ENCODE data around the gene CHMP4A. TPM values are rescaled to one million over a fixed set of nuclear protein-coding genes. Genes with fewer than 3 reads are reported as not detected.

CHMP4A gene
- total RNA-seq, 1 experiment from 2014 or later, result 31.2 TPM

- H3K4me2 ChIP-seq, result no peak overlapping the region
- no TSS peak for BruUV-seq (replicated peaks)
These were observed 30.2 kb downstream of the CHMP4A start for GRCh38 chr14:24183014-24183481.

GRCh38 chr14:24182110-24182882 is 31.0 kb downstream of the CHMP4A start:
- no peak for TF ChIP-seq CTCF (conservative IDR thresholded peaks at IDR 0.05)
- no peak for TF ChIP-seq EZH2 (IDR thresholded peaks at IDR 0.05; ENCODE audit: low read depth)
- intact Hi-C loops (cut with micrococcal nuclease; ENCODE audit: unreplicated experiment), result no loop called here

More at GRCh38 chr14:24183014-24183481, 30.2 kb downstream of the CHMP4A start:
- Histone ChIP-seq H3K9me3 (ENCODE audit: insufficient read depth, low read depth) (no peaks in the 10 kb centered on the region), H3K9me2 (ENCODE audit: insufficient read depth) (no peaks in the 10 kb centered on the region), H3K4me1 (replicated peaks; ENCODE audit: insufficient read depth) (peaks cover 6% of the 10 kb centered on the region), H3K79me2 (ENCODE audit: low read depth) (peaks cover 13% of the 10 kb centered on the region), H3K36me3 (ENCODE audit: low read depth) (no peaks in the 10 kb centered on the region), H4K20me1 (ENCODE audit: insufficient read depth) (no peaks in the 10 kb centered on the region; the same call in 1 of the 2 replicates), H3F3A (ENCODE audit: insufficient read depth, low read depth) (no peaks in the 10 kb centered on the region), H2AFZ (no peak overlapping the region), H3K27ac (no peak overlapping the region), H3K27me3 (ENCODE audit: insufficient read depth, low read depth) (no peaks in the 10 kb centered on the region), H3K4me3 (no peak overlapping the region)
- TF ChIP-seq EZH2 (IDR thresholded peaks at IDR 0.05; ENCODE audit: low read depth), result no peak
- no peak for TF ChIP-seq CTCF (conservative IDR thresholded peaks at IDR 0.05)
- DNase-seq, result no peak
- POLR2A ChIA-PET (ENCODE audit: unreplicated experiment), result interaction anchor here (0.8 kb wide), 1 partner anchor 33 kb away, joined by 4 read pairs; no protein-coding TSS in a partner anchor
- intact Hi-C loops (cut with micrococcal nuclease; ENCODE audit: unreplicated experiment), result no loop called here
- CTCF ChIA-PET, result no interaction called here

GRCh38 chr14:24181371-24182077 is 31.8 kb downstream of the CHMP4A start:
- POLR2A ChIA-PET (ENCODE audit: unreplicated experiment), result interaction anchor here (0.7 kb wide), 1 partner anchor 21 kb away, joined by 3 read pairs; no protein-coding TSS in a partner anchor
- no peak overlapping the region for H2AFZ ChIP-seq
- no peaks in the 10 kb centered on the region for H3K9me2 ChIP-seq (ENCODE audit: insufficient read depth)
- intact Hi-C loops (cut with micrococcal nuclease; ENCODE audit: unreplicated experiment), result no loop called here
- no peak overlapping the region for H3K4me2 ChIP-seq
- TF ChIP-seq CTCF (conservative IDR thresholded peaks at IDR 0.05) (no peak), EZH2 (IDR thresholded peaks at IDR 0.05; ENCODE audit: low read depth) (no peak)
- H3K4me3 ChIP-seq, result no peak overlapping the region
- no peak for DNase-seq
- BruUV-seq (replicated peaks), result no TSS peak
- no peaks in the 10 kb centered on the region for H3K79me2 ChIP-seq (ENCODE audit: low read depth)
- H3K9me3 ChIP-seq (ENCODE audit: insufficient read depth, low read depth), result no peaks in the 10 kb centered on the region
- CTCF ChIA-PET, result no interaction called here
- no peaks in the 10 kb centered on the region for H3K4me1 ChIP-seq (replicated peaks; ENCODE audit: insufficient read depth)
- no peak overlapping the region for H3K27ac ChIP-seq
- no peaks in the 10 kb centered on the region; the same call in 1 of the 2 replicates for H4K20me1 ChIP-seq (ENCODE audit: insufficient read depth)
- no peaks in the 10 kb centered on the region for H3K27me3 ChIP-seq (ENCODE audit: insufficient read depth, low read depth)
- no peaks in the 10 kb centered on the region; the same call in 1 of the 2 replicates for H3F3A ChIP-seq (ENCODE audit: insufficient read depth, low read depth)
- no peaks in the 10 kb centered on the region for H3K36me3 ChIP-seq (ENCODE audit: low read depth)

More at GRCh38 chr14:24182110-24182882, 31.0 kb downstream of the CHMP4A start:
- H3K27ac ChIP-seq, result no peak overlapping the region
- no peaks in the 10 kb centered on the region for H3F3A ChIP-seq (ENCODE audit: insufficient read depth, low read depth)
- no peaks in the 10 kb centered on the region for H3K9me2 ChIP-seq (ENCODE audit: insufficient read depth)
- no peaks in the 10 kb centered on the region for H3K4me1 ChIP-seq (replicated peaks; ENCODE audit: insufficient read depth)
- no peak overlapping the region for H2AFZ ChIP-seq
- peaks cover 6% of the 10 kb centered on the region; the same call in 1 of the 2 replicates for H3K79me2 ChIP-seq (ENCODE audit: low read depth)
- no TSS peak for BruUV-seq (replicated peaks)
- DNase-seq, result no peak
- no peak overlapping the region for H3K4me3 ChIP-seq
- no peak overlapping the region for H3K4me2 ChIP-seq
- H3K27me3 ChIP-seq (ENCODE audit: insufficient read depth, low read depth), result no peaks in the 10 kb centered on the region
- no peaks in the 10 kb centered on the region; the same call in 1 of the 2 replicates for H4K20me1 ChIP-seq (ENCODE audit: insufficient read depth)
- CTCF ChIA-PET, result no interaction called here
- no peaks in the 10 kb centered on the region for H3K9me3 ChIP-seq (ENCODE audit: insufficient read depth, low read depth)
- POLR2A ChIA-PET (ENCODE audit: unreplicated experiment), result no interaction called here
- H3K36me3 ChIP-seq (ENCODE audit: low read depth), result no peaks in the 10 kb centered on the region
